ENCODE results near the gene ETV6.
"Not testable (repeated sequence)": the region's sequence is repeated elsewhere in the genome, so short reads cannot be mapped to it uniquely, and the experiment has no call there.

ETV6 gene

GRCh38 chr12:11884706-11885105 lies 235.2 kb downstream of the ETV6 start:
- no peak for DNase-seq (ENCODE audit: low read depth)

GRCh38 chr12:11885261-11886038 lies 236.0 kb downstream of the ETV6 start:
- DNase-seq (ENCODE audit: low read depth): no peak

GRCh38 chr12:11886339-11886738 lies 236.9 kb downstream of the ETV6 start:
- no peak for DNase-seq (ENCODE audit: low read depth)

GRCh38 chr12:11888029-11888428 lies 238.6 kb downstream of the ETV6 start:
- DNase-seq (ENCODE audit: low read depth): no peak

GRCh38 chr12:11891346-11891745 lies 241.9 kb downstream of the ETV6 start:
- DNase-seq (ENCODE audit: low read depth): no peak

- DNase-seq (ENCODE audit: low read depth): no peak
These were observed 242.4 kb downstream of the ETV6 start for GRCh38 chr12:11891754-11892386.

GRCh38 chr12:11893998-11894397 lies 244.5 kb downstream of the ETV6 start:
- DNase-seq (ENCODE audit: low read depth): no peak

- DNase-seq (ENCODE audit: low read depth): no peak
These were observed 245.4 kb downstream of the ETV6 start for GRCh38 chr12:11894890-11895289.

- DNase-seq (ENCODE audit: low read depth): no peak
These were observed 246.1 kb downstream of the ETV6 start for GRCh38 chr12:11895421-11896078.

- DNase-seq (ENCODE audit: low read depth): no peak
These were observed 247.0 kb downstream of the ETV6 start for GRCh38 chr12:11896417-11896929.

- no peak for DNase-seq (ENCODE audit: low read depth)
These were observed 248.4 kb downstream of the ETV6 start for GRCh38 chr12:11897923-11898322.

GRCh38 chr12:11901701-11902524 lies 252.4 kb downstream of the ETV6 start:
- DNase-seq (ENCODE audit: low read depth): no peak

- no peak for DNase-seq (ENCODE audit: low read depth)
These were observed 253.0 kb downstream of the ETV6 start for GRCh38 chr12:11902525-11902875.

GRCh38 chr12:11904124-11904523 lies 254.7 kb downstream of the ETV6 start:
- DNase-seq (ENCODE audit: low read depth): no peak

- no peak for DNase-seq (ENCODE audit: low read depth)
These were observed 256.1 kb downstream of the ETV6 start for GRCh38 chr12:11905534-11905933.

GRCh38 chr12:11906286-11906935 lies 256.9 kb downstream of the ETV6 start:
- DNase-seq (ENCODE audit: low read depth): peak; percentile 26

- no peak for DNase-seq (ENCODE audit: low read depth)
These were observed 258.2 kb downstream of the ETV6 start for GRCh38 chr12:11907625-11908024.

- not testable (repeated sequence) for DNase-seq (ENCODE audit: low read depth)
These were observed 259.9 kb downstream of the ETV6 start for GRCh38 chr12:11909406-11909805.

GRCh38 chr12:11916113-11916512 lies 266.6 kb downstream of the ETV6 start:
- no peak for DNase-seq (ENCODE audit: low read depth)

GRCh38 chr12:11916771-11917170 lies 267.3 kb downstream of the ETV6 start:
- DNase-seq (ENCODE audit: low read depth): no peak

- no peak for DNase-seq (ENCODE audit: low read depth)
These were observed 268.0 kb downstream of the ETV6 start for GRCh38 chr12:11917501-11917900.

GRCh38 chr12:11920231-11920630 lies 270.8 kb downstream of the ETV6 start:
- DNase-seq (ENCODE audit: low read depth): no peak

Measured in fibroblast of gingiva (primary cell).